Stimulated activated CD8-positive, alpha-beta memory T cell treated with anti-CD3 and anti-CD28 coated beads, Interleukin-2, amount 100 ng/mL, for 48 hours (primary cell): ENCODE measurements around the gene AFAP1.

Experiments used
- DNase-seq, 2 donors: peaks; one replicate each; pipeline ENCODE4 v3.0.0-alpha.2; 2020; ENCODE audit warnings: low read depth in 2 of 2

Gene AFAP1

DNA sequence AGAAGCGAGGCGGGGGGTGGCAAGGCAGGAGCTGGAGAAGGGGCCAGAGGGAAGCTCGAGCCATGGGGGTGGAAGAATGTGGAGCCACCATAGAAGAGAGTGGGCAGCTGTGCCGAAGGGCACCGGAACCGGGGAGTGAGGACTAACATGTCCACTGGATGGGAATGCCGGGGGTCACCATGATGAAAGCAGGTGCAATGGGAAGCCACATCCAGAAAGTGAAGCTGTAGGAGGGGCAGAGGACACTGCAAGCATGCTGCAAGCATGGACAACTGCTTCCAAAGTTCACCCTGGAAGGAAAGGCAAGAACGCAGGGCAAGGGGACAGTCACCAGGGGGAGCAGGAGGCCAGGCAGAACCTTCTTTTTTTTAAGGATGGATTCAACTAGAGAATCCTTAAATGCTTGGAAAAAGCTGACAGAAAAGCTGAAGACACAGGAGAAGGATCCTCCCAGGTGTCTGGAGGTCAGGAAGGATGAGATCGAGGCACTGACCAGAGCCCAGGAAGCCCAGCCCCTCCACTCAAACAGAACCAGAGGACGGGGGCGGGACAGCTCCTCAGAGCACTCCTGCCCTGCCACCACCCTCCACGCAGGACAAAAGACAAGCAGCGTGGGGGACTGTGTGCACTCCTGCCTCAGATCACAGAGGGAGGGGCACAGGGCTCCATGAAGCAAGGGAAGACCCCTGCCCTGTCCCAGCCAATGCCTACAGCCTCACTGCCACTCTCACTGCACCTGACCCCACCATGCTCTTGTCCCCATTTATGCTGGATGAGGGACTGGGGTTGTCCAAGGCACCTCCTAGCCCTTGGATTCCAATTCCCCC is 169.2 kb downstream of the AFAP1 start:
- no peak for DNase-seq

DNA sequence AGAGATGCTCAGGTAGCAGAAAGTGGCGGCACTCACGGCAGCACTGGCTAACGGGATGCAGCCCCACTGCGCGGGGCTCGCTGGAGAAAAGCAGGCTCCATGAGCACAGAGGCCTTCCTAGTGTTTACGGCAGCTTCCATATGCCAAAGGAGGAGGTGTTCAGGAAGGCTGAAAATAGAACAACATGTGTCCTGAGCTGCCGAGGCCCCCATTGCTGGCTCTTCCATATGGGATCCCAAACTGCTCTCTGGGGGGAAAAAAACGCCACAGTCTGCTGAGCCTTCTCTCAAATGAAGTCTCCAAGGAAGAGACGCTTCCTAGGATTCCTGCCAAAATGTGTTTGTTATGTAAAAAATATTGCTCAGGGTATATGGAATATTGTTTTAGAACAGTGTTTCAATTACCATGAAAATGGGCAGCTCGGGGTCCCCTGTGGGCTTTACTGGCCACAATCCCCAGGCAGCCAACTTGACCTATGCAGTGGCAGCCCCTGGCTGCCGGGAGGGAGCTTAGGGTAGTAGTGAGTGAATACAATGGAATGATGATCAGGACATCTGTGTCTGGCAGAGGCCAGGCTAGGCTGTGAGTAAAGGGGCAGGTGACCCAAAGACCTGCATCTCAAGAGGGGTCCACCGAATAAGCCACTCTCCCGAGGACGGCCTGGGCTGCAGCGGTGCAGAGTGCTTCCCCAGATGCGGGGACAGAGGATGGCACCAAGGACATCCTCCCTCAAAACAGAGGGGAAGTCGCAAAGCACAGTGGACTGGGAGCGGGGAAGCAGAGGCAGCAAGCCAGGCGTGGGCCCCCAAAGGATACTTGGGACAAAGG is 170.1 kb downstream of the AFAP1 start:
- no peak for DNase-seq

DNA sequence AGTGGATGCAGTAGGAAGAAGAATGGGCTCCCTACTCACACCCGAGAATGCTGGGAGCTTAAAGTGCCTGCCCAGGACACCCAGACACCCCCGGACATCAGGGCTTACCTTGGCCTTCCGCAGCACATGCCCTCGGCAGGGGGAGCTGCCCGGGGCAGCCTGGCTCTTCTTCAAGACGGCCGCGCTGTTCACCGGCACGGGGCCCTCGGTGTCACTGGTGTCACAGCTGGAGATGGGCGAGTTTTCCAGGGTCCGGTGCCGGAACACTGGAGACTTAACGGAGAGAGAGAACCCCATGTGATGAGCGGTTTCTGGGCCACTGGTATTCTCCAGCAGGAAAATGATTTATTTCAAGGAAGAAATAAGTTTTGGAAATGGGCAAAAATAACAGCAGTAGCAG is 170.9 kb downstream of the AFAP1 start:
- no peak for DNase-seq

DNA sequence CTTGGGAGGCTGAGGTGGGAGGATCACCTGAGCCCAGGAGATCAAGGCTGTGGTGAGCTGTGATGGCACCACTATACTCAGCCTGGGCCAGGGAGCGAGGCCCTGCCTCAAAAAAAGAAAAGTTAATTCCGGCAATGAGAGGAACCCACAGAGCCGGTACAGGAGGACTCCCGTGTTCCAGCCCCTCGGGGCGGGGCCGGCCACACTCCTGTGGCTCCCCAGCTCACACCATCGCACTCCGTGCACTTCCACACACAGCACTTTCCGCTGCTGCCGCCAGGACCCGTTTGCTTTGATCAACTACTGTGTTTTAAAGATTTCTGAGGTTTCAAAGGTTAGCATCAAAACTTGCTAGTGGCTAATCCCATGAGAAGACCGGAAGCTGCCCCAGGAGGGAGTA is 171.7 kb downstream of the AFAP1 start:
- DNase-seq: no peak

DNA sequence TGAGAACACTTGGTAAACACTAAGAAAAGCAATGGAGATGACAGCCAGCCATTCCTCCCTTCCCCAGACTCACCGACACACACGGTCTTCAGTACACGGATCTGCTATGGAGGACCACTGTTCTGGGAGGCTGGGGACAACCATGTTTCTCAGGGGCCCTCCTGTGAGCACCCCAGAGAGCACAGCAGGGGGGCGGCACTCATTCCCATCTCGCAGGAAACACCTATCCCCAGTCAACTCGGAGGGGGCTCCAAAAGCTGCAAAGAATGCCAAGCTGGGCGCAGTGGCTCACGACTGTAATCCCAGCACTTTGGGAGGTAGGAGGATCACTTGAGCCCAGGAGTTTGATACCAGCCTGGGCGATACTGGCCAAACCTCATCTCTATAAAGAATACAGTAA is 172.1 kb downstream of the AFAP1 start:
- no peak for DNase-seq

DNA sequence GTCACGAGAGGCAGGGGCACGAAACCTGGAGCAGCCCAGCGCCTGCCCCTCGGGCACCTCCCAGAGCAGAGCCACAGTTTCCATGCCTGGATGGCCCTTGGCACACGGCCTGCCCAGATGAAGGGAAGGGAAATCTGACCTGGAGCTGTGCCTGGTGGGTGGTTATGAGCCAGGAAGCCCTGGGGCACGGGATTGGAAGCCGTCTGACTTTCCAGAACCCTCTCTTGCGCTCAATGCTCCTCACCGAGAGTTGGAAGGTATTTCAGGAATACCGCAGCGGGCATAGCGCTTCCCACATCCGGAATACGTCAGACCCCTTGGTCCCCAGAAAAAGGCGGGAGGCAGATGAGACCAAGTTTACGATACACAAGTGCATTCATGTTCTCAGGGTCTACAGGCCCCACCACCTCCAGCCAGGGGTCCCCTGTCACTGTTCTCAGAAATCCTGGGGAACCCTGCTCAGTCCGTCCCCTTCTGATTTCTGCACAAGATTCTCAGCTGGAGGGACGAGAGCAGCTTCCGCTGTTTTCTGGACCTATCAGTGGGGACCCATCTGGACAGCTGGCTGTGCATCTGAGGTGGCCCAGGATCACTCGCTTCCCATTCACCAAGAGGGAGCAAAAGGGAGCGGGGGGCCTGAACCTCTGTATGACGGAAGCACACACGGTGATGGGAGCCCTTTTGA is 172.9 kb downstream of the AFAP1 start:
- DNase-seq: no peak

DNA sequence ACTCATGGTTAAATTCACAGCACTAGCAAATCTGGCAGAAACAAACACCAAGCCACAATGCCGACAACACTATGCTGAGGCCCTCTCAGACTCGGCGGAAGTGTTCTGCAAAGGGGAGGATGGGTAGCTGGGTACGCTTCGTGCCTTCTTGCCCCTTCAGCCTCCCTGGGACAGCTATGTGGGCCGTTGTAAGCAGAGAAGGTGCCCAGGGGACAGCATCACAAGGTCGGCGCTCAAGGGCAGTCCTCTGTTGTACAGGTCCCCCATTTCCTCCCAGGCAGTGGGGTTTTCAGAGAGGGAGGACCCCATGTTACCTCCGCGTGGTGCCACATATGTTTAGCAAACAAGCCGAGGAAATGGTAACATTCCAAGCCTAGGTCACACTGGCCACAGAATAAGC is 173.6 kb downstream of the AFAP1 start:
- DNase-seq: no peak

DNA sequence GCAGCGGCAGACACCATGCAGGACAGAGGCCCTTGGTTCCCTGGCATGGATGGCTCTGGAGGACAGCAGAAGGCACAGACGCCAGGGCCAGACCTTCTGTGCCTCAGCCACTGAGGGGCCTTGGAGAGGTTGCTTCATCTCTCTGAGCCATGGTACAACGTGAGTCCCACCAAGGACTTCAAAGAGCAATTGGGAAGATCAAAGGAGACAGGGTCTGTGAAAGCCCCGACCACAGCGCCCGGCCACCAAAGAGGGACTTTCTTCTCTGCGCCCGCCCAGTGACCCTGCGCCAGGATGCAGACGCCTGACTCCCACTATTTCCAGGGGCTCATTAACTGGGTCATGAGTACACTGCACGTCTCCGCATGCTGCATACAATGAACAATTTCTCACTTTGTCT is 174.0 kb downstream of the AFAP1 start:
- no peak for DNase-seq

DNA sequence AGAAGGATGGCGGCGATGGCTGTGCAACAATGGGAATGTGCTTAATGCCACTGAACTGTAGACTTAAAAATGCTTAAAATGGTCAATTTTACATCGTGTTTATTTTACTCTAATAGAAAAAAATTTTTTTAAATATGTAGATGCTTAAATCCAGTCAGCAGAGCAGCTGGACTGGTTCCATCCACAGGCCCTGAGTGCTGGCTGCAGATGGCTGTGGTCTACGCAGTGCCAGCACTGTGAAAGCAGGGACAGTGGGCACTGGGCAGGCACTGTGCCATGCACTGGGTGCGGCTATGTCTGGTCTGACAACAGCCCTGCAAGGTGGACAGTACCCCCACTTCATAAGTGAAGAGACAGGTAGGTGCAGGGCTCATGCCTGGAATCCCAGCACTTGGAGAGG is 175.2 kb downstream of the AFAP1 start:
- DNase-seq: no peak

DNA sequence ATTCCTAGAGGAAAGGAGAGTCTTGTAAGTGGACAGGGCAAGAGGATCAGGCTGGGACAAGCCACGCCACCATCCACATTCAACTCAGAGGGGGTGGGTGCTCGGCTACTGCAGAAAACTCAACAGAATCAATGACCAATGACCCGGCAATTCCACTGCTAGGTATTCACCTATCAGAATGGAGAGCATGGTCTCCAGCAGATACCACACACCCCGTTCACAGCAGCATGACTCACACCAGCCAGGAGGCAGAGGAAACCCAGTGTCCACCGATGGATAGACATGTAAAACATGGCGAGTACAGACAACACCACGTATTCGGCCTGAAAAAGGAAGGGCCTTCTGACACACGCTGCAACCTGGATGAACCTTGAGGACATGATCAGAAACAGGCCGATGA is 175.9 kb downstream of the AFAP1 start:
- no peak for DNase-seq

DNA sequence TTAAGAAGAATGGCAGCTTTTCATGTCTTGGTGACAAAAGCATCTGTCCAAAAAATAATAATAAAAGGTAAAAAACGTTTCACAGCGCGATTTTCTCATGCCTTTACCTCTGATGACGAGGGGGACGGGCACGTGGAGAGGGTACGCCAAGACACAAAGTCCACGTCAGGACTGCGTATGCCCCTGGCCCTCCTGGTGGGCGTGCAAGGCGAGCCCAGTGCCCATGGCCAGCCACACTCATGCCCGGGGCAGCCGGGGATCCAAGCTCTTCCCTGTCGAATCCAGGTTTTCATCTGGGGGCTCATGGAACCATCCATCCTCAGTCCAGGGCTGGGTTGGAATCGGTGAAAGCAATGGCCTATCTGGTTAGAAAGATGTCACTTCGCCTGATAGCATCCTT is 176.6 kb downstream of the AFAP1 start:
- DNase-seq: no peak

DNA sequence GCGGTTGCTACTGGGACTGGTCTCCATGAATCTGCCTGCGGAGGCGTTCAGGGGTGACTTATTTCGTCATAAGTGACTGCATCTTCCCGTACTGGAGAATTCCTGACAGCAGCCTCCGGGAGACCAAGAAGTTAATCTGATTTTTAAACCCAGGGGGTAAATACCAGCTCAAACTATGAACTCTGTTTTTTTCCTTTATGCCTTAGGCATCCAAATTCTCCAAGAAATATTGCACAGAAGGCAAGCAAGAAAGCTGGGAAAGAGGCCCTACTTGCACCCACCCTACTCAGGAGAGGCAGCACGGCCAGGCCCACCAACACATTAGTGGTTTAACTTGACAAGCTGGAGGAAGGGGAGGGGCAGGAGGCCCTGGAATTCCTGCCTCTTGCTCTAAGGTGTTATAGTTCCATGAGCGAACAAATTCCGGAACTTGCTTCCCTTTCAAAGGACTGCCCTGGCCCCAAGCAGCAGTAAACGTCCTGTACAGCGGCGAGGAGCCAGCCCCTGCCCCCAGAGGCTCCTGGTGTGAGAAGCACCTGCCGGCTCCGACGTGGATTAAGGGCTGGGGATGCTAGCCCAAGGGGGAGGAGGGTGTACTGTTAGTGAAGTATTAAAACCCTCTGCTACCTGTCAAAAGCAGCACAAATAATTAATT is 177.2 kb downstream of the AFAP1 start:
- DNase-seq: no peak

DNA sequence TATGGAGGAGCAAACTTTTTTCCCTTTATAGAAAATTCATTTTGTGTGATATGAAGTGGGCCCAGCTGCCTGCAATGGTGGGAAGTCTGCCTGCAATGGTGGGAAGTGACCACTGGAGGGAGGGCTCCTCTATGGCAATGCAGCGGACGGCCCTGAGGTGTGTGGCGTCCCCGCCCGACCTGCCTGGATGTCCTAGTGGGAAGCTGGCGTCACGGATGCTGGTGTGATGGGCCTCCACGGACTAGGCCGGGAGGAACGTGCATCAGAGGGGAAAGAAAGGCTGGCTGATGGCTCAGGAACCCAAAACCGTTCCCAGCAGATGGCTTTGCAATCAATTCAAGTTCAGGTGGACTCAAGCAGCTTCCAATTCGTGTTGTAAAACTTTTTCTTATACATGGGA is 177.9 kb downstream of the AFAP1 start:
- DNase-seq: peak; percentile 36 to 47

DNA sequence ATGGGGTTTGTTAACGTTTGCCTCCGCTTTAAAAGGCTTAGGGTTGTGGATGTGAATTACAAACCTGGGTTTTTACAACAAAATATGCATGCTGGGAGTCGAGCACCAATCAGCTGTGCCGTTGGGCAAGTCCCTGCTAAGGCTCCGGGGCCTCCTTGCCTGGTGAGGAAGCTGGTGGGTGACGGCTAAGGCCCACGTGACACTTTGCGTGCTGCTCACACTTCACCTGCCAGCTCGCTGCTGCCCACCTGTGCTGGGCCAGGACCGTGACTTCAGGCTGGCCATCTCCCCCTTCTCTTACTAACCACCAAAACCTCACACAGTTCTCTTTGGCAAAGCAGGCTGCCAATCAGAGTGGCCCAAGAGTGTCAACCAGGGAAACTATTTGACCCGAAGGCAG is 178.3 kb downstream of the AFAP1 start:
- no peak for DNase-seq

DNA sequence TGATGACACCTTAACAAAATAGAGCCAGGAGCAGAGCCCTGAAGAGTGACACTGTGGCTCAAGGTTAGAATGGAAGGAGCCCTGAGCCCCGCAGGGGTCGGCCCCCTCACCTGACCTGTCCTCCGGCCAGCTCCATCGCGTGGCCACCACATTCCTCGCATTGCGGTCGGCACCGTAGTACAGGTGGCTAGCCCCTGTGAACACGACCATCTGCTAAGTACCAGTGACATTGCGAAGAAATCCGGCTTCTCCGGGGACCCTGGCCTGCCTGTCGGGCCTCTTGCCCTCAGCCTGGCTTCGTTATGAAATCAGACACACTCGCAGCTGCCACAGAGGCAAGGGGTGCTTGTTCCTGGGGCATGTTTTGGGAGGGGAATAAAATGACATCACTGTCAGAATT is 179.0 kb downstream of the AFAP1 start:
- no peak for DNase-seq

DNA sequence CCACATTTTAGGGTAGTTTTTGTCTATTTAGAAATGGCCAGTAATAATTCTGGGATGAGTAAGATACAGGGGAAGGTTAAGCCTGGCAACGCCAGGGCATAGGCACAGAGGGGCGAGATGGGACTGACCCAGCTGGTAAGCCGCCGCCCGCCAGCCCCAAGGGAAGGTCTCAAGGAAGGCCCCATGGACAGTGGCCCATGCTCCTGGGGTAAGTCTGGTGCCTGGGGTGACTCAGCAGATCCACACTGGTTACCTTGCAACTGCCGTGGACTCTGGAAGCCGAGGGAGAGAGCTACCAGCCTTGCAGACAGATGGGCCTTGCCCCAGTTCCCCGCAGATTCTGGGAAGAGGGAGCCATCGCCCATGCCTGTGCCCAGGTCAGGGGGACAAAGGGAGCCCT is 179.4 kb downstream of the AFAP1 start:
- no peak for DNase-seq

DNA sequence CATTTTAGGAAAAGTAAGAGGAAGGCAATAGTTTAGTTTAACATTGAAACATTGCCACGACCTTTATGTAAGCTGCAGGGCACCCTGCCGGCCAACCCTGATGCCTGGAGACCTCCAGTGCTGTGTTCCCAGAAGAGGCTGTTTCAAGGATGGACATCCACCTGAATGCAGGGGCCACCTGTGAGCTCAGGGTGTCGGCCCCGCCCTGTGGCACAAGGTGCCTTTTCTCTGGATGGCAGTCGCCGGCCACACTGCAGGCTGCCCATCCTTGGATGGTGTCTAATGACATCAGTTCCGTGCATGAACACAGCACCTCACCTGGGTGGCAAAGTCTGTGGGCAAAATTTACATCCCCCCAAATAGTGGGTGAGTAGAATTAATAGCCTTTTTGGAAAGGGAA is 180.0 kb downstream of the AFAP1 start:
- DNase-seq: no peak

DNA sequence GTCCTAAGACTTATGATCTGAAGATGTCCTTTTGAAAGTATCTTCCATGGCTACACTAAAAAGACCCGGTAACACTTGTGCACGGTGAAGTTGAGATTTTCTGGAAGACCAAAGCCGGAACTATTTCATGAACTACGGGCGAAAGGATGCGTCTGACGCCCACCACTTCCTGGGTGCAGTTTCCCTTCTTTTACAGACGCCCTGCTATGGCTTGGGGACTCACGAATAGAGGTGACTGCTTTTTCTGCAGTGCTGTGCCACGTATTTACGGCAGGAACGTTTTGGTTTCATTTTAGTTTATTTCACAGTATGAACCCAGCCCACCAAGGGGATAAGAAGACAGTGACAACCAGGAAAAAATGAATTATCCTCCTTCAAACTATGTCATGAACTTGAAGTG is 180.4 kb downstream of the AFAP1 start:
- peak; percentile 31 to 51 for DNase-seq

DNA sequence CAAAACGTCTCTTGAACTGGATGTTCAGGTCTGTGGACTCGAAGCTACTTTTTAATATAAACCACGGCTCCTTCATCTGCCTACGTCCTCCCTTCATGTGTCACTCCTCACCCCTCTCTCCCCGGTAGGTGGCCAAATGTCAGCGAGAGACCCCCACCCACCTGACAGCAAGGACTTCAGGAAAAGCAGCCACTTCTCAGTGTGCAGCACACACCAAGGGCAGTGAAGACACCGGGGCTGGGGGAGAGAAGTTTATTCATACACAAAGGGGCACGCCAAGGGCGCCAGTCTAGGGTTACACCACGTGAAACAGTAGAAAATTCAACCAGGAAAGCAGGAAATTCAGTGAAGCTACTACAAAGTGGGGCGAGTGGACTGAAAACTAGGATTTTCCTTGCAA is 181.2 kb downstream of the AFAP1 start:
- no peak for DNase-seq

DNA sequence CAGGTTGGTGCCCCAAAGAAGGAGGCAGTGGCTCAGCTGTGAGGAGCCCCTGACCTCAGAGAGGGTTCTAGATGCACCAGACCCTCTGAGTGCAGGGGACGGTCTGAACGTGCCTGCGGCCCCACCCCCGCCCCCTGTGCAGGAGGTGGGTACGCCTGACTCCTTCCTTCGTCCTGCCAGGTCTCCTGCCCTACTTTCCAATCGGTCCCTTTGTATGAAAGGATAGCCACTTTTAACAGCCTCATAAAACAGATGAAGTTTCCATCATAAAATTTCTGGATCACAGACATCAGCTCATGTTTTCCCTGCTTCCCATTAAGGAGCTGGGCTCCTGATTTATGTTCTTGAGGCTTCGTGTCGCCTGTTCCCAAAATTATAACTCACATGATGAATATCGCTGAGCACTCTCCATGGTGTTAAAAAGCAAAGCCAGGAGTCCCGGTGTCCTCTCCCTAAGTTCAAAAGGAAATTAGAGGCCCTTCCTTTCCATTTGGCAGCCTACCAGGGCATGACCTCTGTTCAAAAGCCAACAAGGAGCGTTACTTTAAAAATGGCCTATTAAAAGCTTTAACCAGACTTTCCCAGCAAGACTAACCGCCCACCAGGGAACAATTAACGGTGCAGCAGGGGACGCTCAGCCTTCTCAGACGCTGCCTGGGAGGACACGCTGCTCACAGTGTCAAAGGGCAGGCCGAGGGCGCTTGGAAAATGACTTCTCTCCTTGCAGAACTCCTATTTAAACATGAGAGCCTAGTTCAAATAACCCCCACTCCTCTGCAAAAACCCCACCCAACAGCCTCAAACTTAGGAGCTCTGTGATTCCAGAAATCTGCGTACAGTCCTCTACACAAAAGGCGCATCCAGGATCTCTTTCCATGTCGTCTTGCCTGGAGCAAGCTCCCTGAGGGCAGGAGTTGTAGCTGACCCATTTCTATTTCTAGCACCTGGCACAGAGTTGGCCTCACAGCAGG is 181.9 kb downstream of the AFAP1 start:
- DNase-seq: no peak
